Mesendoderm (in vitro differentiated cells): ENCODE data around the gene ALOXE3.

Experiments
- DNase-seq: peaks from one replicate; pipeline ENCODE4 v3.0.0; 2013
- H2AK5ac ChIP-seq: 2 replicates; pipeline ENCODE4 v1.6.1; 2013; ENCODE audit warnings: low read length, inconsistent platforms
- H2BK120ac ChIP-seq: 2 replicates; pipeline ENCODE4 v1.6.1; 2013; ENCODE audit warnings: low read depth, mild to moderate bottlenecking, low read length, moderate library complexity, mixed read lengths
- H2BK15ac ChIP-seq: replicated peaks from 2 replicates; pipeline ENCODE4 v1.6.1; 2013; ENCODE audit warnings: low read depth, mild to moderate bottlenecking, moderate library complexity
- H2BK5ac ChIP-seq: 2 replicates; pipeline ENCODE4 v1.6.1; 2013; ENCODE audit warnings: low read length, inconsistent platforms
- H3K18ac ChIP-seq: 2 replicates; pipeline ENCODE4 v1.6.1; 2013; ENCODE audit warnings: mild to moderate bottlenecking, low read length, mixed read lengths
- H3K23ac ChIP-seq: one replicate; pipeline ENCODE4 v1.6.1; 2013; ENCODE audit warnings: low read length
- H3K27ac ChIP-seq: 2 replicates; pipeline ENCODE4 v1.5.1; 2013; ENCODE audit warnings: low read depth, mild to moderate bottlenecking, inconsistent platforms, low read length, moderate library complexity
- H3K27me3 ChIP-seq: 2 replicates; pipeline ENCODE4 v1.6.1; 2013; ENCODE audit warnings: low read length, control low read depth, mild to moderate bottlenecking, inconsistent platforms; ENCODE audit not compliant: insufficient read depth, poor library complexity
- H3K36me3 ChIP-seq: 2 replicates; pipeline ENCODE4 v1.6.1; 2013; ENCODE audit warnings: low read length, inconsistent platforms; ENCODE audit not compliant: control insufficient read depth, insufficient read depth
- H3K4ac ChIP-seq: one replicate; pipeline ENCODE4 v1.6.1; 2013; ENCODE audit warnings: low read depth, mild to moderate bottlenecking, low read length, moderate library complexity
- H3K4me1 ChIP-seq: 2 replicates; pipeline ENCODE4 v1.6.1; 2013; ENCODE audit warnings: low read depth, low read length, inconsistent platforms; ENCODE audit not compliant: control insufficient read depth
- H3K4me2 ChIP-seq: 2 replicates; pipeline ENCODE4 v1.6.1; 2013; ENCODE audit warnings: low read length
- H3K4me3 ChIP-seq: 2 replicates; pipeline ENCODE4 v1.5.1; 2013; ENCODE audit warnings: mild to moderate bottlenecking, low read length
- H3K56ac ChIP-seq: one replicate; pipeline ENCODE4 v1.6.1; 2013; ENCODE audit warnings: low read length
- H3K79me1 ChIP-seq: 2 replicates; pipeline ENCODE4 v1.6.1; 2013; ENCODE audit warnings: low read length, inconsistent platforms
- H3K79me2 ChIP-seq: 2 replicates; pipeline ENCODE4 v1.6.1; 2013; ENCODE audit warnings: mild to moderate bottlenecking, low read length; ENCODE audit not compliant: control insufficient read depth, insufficient read depth
- H3K9ac ChIP-seq: 2 replicates; pipeline ENCODE4 v1.6.1; 2013; ENCODE audit warnings: low read length, inconsistent platforms
- H4K5ac ChIP-seq: one replicate; pipeline ENCODE4 v1.6.1; 2013; ENCODE audit warnings: low read length
- H4K8ac ChIP-seq: one replicate; pipeline ENCODE4 v1.6.1; 2013; ENCODE audit warnings: low read depth, mild to moderate bottlenecking, control low read depth, low read length, moderate library complexity
- WGBS: extraction: QIAGEN DNeasy Blood & Tissue Kit; methylation state at CpG from one replicate; pipeline ENCODE4 v1.1.7; 2013; ENCODE audit warnings: low lambda C conversion rate, missing lambda C conversion rate; ENCODE audit not compliant: insufficient coverage; ENCODE audit errors: extremely low coverage; 5-methylcytosine and 5-hydroxymethylcytosine counted together

Gene ALOXE3

DNA sequence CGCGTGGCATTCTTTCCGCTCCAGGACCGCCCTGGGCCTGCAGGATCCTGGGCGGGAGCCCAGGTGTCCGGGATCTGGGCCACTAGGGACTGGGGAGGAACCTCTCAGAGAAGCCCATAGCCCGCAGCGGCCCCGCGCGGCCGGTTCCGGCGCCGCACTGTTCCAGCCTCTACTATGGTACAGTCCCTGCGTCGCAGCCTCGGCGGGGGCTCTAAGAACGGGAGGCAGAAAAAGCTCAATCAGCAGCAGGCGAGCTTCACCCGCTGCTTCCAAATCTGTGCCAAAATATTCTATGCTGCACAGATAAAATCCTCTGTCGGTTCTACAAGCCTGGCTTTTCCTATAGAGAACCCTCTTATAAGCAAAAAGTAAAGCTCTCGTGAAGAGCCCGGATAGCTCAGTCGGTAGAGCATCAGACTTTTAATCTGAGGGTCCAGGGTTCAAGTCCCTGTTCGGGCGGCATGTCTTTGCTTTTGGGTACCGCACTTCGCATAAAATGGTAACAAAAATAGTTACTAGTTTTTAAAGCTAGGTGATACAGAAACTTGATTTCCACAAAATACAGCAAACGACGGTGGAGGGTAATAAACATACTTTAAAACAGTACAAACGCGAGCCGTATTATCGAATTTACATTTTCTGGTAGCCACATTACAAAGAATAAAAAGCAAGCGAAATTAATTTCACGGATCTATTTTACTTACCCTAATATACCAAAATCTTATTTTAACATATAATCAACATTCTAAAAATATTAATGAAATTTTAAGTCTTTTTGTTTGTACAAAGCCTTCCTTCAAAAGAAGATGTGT is 661 bp upstream of the ALOXE3 start:
- H3K36me3 ChIP-seq, result no peaks in the 10 kb centered on the region
- DNase-seq, result peak; percentile 86
- H2BK120ac ChIP-seq, result no peak overlapping the region
- no peak overlapping the region for H2BK15ac ChIP-seq
- peaks cover 29% of the 10 kb centered on the region for H3K27me3 ChIP-seq
- no peaks in the 10 kb centered on the region for H3K79me1 ChIP-seq
- no peak overlapping the region for H3K18ac ChIP-seq
- WGBS, result 97% methylated on average over 2 of the region's 38 CpGs
- H2AK5ac ChIP-seq, result no peak overlapping the region
- no peak overlapping the region for H3K4ac ChIP-seq
- no peak overlapping the region for H2BK5ac ChIP-seq
- H3K4me1 ChIP-seq, result no peaks in the 10 kb centered on the region
- no peak overlapping the region for H3K23ac ChIP-seq
- H4K5ac ChIP-seq, result no peak overlapping the region
- no peak overlapping the region for H4K8ac ChIP-seq
- no peak overlapping the region for H3K27ac ChIP-seq
- peak overlapping the region; percentile 57 for H3K4me3 ChIP-seq
- H3K4me2 ChIP-seq, result peak overlapping the region; percentile 95
- no peaks in the 10 kb centered on the region for H3K79me2 ChIP-seq
- peak overlapping the region; percentile 51 for H3K9ac ChIP-seq
- peak overlapping the region; percentile 51 for H3K56ac ChIP-seq

DNA sequence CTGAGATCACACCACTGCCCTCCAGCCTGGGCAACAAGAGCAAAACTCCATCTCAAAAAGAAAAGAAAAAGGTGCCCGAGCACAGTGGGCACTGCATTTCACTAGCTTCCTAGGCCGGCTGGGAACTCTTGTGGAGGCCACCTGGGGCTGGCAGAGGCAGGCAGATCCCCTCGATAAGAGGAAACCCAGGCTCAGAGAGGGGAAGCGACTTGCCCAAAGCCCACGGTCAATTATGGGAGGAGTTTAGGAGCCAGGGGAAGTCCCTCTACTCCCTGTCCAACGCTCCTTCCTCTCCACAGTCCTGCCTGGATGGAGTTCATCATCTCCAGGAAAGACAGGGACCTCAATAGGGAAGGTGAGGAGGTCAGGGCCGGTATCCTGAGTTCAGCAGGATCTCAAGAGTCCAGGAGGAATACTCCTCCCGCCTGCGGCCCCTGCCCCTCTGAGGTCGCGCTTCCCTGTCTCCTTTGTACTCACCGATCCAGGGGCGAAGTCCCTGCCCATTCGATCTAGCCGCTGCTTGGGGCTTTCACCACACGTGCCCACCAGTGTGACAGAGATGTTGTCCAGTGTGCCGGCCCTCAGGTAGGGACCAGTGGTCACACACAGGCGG is 841 bp downstream of the ALOXE3 start:
- no peak overlapping the region for H3K27ac ChIP-seq
- no peaks in the 10 kb centered on the region for H3K4me1 ChIP-seq
- H3K23ac ChIP-seq, result no peak overlapping the region
- WGBS, result no CpG with 5 or more reads among the region's 18 CpGs
- H3K9ac ChIP-seq, result peak overlapping the region; percentile 44
- H3K36me3 ChIP-seq, result no peaks in the 10 kb centered on the region
- H3K79me1 ChIP-seq, result no peaks in the 10 kb centered on the region
- H3K4ac ChIP-seq, result no peak overlapping the region
- peak overlapping the region; percentile 24 for H3K4me3 ChIP-seq
- H2BK120ac ChIP-seq, result no peak overlapping the region
- H3K18ac ChIP-seq, result no peak overlapping the region
- no peak overlapping the region for H4K5ac ChIP-seq
- H2BK5ac ChIP-seq, result no peak overlapping the region
- no peak overlapping the region for H2BK15ac ChIP-seq
- H3K4me2 ChIP-seq, result peak overlapping the region; percentile 95
- peak overlapping the region; percentile 72 for H3K56ac ChIP-seq
- DNase-seq, result peak; percentile 29
- no peak overlapping the region for H2AK5ac ChIP-seq
- H3K79me2 ChIP-seq, result no peaks in the 10 kb centered on the region
- peaks cover 20% of the 10 kb centered on the region for H3K27me3 ChIP-seq
- no peak overlapping the region for H4K8ac ChIP-seq

DNA sequence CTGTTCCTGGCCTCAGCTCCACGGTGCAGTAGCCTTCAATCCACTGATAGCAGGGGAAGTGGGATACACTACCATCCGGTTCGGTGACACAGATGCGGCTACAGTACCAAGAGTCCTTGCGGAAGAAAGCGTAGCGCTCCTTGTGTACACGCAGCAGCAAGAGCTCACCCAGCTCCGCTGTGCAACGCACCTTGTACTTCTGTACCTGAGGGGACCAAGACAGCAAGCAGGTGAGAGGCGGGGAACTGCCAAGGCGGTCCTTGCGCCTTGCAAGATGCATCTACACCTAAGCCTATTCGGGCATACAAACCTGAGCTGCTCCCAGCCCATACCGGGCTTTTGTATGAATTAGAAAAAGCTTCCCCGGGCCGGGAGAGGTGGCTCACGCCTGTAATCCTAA is 1.5 kb downstream of the ALOXE3 start:
- Histone ChIP-seq H2BK5ac (no peak overlapping the region), H3K56ac (no peak overlapping the region), H2BK15ac (no peak overlapping the region), H3K4me1 (no peaks in the 10 kb centered on the region), H4K5ac (no peak overlapping the region), H3K27ac (no peak overlapping the region), H3K79me2 (no peaks in the 10 kb centered on the region), H3K23ac (no peak overlapping the region), H3K4me2 (no peak overlapping the region), H3K79me1 (no peaks in the 10 kb centered on the region), H3K9ac (no peak overlapping the region), H3K4ac (no peak overlapping the region), H3K27me3 (peaks cover 23% of the 10 kb centered on the region), H3K4me3 (no peak overlapping the region), H2BK120ac (no peak overlapping the region), H4K8ac (no peak overlapping the region), H2AK5ac (no peak overlapping the region), H3K18ac (no peak overlapping the region), H3K36me3 (no peaks in the 10 kb centered on the region)
- DNase-seq, result no peak
- no CpG with 5 or more reads among the region's 18 CpGs for WGBS

GRCh38 chr17:8110907-8111306 is 7.4 kb downstream of the ALOXE3 start:
- Histone ChIP-seq H3K79me2 (no peaks in the 10 kb centered on the region), H3K9ac (no peak overlapping the region), H4K5ac (no peak overlapping the region), H4K8ac (no peak overlapping the region), H2BK15ac (no peak overlapping the region), H2BK5ac (no peak overlapping the region), H3K4me1 (no peaks in the 10 kb centered on the region), H3K79me1 (no peaks in the 10 kb centered on the region), H3K27ac (no peak overlapping the region), H3K56ac (no peak overlapping the region), H2AK5ac (no peak overlapping the region), H3K23ac (no peak overlapping the region), H3K36me3 (no peaks in the 10 kb centered on the region), H3K4me2 (no peak overlapping the region), H3K4ac (no peak overlapping the region), H3K4me3 (no peak overlapping the region), H3K27me3 (peaks cover 12% of the 10 kb centered on the region), H2BK120ac (no peak overlapping the region), H3K18ac (no peak overlapping the region)
- WGBS, result no CpG with 5 or more reads among the region's 6 CpGs
- no peak for DNase-seq

GRCh38 chr17:8110456-8110804 is 7.9 kb downstream of the ALOXE3 start:
- no peak for DNase-seq
- no peak overlapping the region for H2BK120ac ChIP-seq
- no peak overlapping the region for H2BK15ac ChIP-seq
- no CpG with 5 or more reads among the region's 10 CpGs for WGBS
- no peaks in the 10 kb centered on the region for H3K4me1 ChIP-seq
- no peak overlapping the region for H2BK5ac ChIP-seq
- no peak overlapping the region for H3K27ac ChIP-seq
- H3K4me2 ChIP-seq, result no peak overlapping the region
- H3K4me3 ChIP-seq, result no peak overlapping the region
- H4K5ac ChIP-seq, result no peak overlapping the region
- H3K23ac ChIP-seq, result no peak overlapping the region
- H3K79me1 ChIP-seq, result no peaks in the 10 kb centered on the region
- no peak overlapping the region for H2AK5ac ChIP-seq
- no peaks in the 10 kb centered on the region for H3K79me2 ChIP-seq
- no peak overlapping the region for H3K18ac ChIP-seq
- no peak overlapping the region for H4K8ac ChIP-seq
- H3K27me3 ChIP-seq, result peaks cover 9% of the 10 kb centered on the region
- H3K36me3 ChIP-seq, result no peaks in the 10 kb centered on the region
- H3K4ac ChIP-seq, result no peak overlapping the region
- no peak overlapping the region for H3K9ac ChIP-seq
- no peak overlapping the region for H3K56ac ChIP-seq
